Forelimb muscle (tissue), 1 donor: ENCODE results near the gene PHYHIPL. TPM values are rescaled to one million over a fixed set of nuclear protein-coding genes. Genes with fewer than 3 reads are reported as not detected.

Experiments
- DNase-seq: peaks from one replicate; pipeline ENCODE4 v3.0.0-alpha.2; 2013; ENCODE audit warnings: low read depth
- polyA plus RNA-seq: library from polyadenylated mRNA; unstranded; fragments of 120-200 nt; gene quantifications from one replicate; pipeline ENCODE4 v1.2.1, GENCODE V29; 2013; ENCODE audit not compliant: insufficient read length

PHYHIPL gene
- polyA plus RNA-seq, 1 donor, result 1.1 TPM

GRCh38 chr10:59290448-59290847, 114.0 kb downstream of the PHYHIPL start:
- no peak for DNase-seq

Other genes starting within 250 kb of the PHYHIPL start
- gene FAM13C, start 185.9 kb downstream of the PHYHIPL start, polyA plus RNA-seq, result 27.4 TPM